D721Med (cell line): ENCODE data around the gene TMEM50A.
"Not testable (repeated sequence)": the region's sequence is repeated elsewhere in the genome, so short reads cannot be mapped to it uniquely, and the experiment has no call there.

Source experiments
- DNase-seq: peaks from one replicate; pipeline ENCODE4 v3.0.0; 2011; ENCODE audit warnings: low spot score; ENCODE audit not compliant: insufficient read length
- FAIRE-seq: peaks from 2 replicates; lab custom pipeline; 2011; peaks lifted over from hg19 to GRCh38; lab: Jason Lieb, UNC
- CTCF ChIP-seq: IDR thresholded peaks from 2 replicates; pipeline ENCODE4 v1.5.1; 2012; ENCODE audit warnings: mild to moderate bottlenecking, control low read depth; ENCODE audit not compliant: insufficient read depth; ENCODE audit errors: missing control alignments

The TMEM50A gene

GRCh38 chr1:25327864-25328790 is 10.0 kb upstream of the TMEM50A start:
- not testable (repeated sequence) for FAIRE-seq, DNase-seq

GRCh38 chr1:25328791-25329185 is 9.3 kb upstream of the TMEM50A start:
- FAIRE-seq, DNase-seq: not testable (repeated sequence)

GRCh38 chr1:25329336-25329735 is 8.8 kb upstream of the TMEM50A start:
- not testable (repeated sequence) for FAIRE-seq, DNase-seq

- TF ChIP-seq CTCF, result peak; percentile 7
- DNase-seq, FAIRE-seq: not testable (repeated sequence)
Measured at GRCh38 chr1:25329950-25330349, 8.2 kb upstream of the TMEM50A start.

- not testable (repeated sequence) for DNase-seq, FAIRE-seq
- peak; percentile 11 for TF ChIP-seq CTCF
Measured at GRCh38 chr1:25336922-25337354, 1.2 kb upstream of the TMEM50A start.

GRCh38 chr1:25337483-25338187 is 499 bp upstream of the TMEM50A start:
- FAIRE-seq, DNase-seq: not testable (repeated sequence)

GRCh38 chr1:25338986-25339385 is 852 bp downstream of the TMEM50A start:
- FAIRE-seq (no peak), DNase-seq (no peak)

GRCh38 chr1:25341746-25342145 is 3.6 kb downstream of the TMEM50A start:
- no peak for TF ChIP-seq CTCF
- FAIRE-seq (no peak), DNase-seq (no peak)

More at GRCh38 chr1:25338986-25339385, 852 bp downstream of the TMEM50A start:
- no peak for TF ChIP-seq CTCF

GRCh38 chr1:25342846-25343245 is 4.7 kb downstream of the TMEM50A start:
- FAIRE-seq, result no peak
- no peak for TF ChIP-seq CTCF
- DNase-seq, result no peak
